ENCODE data around the gene AHI1. TPM values are rescaled to one million over a fixed set of nuclear protein-coding genes. Genes with fewer than 3 reads are reported as not detected.

The AHI1 gene
- total and polyA plus RNA-seq, 8 donors, result 10.6 to 24.8 (median 16.5) TPM

GRCh38 chr6:135311446-135312200 is 185.9 kb downstream of the AHI1 start:
- DNase-seq, result no peak
- H3K4me1 ChIP-seq, result no peaks in the 10 kb centered on the region
- 72 to 83% methylated on average over 4 of the region's 4 CpGs for WGBS, 2 donors
- H3K4me3 ChIP-seq, result no peak overlapping the region
- intact Hi-C loops (cut with DNase I), result no loop called here
- no peak for FAIRE-seq
- H3K36me3 ChIP-seq, result no peaks in the 10 kb centered on the region
- no peak for ATAC-seq
- no peaks in the 10 kb centered on the region for H3K9me3 ChIP-seq
- H3K27me3 ChIP-seq, result no peaks in the 10 kb centered on the region
- H3K27ac ChIP-seq, result no peak overlapping the region
- no peak for TF ChIP-seq CTCF (IDR thresholded peaks at IDR 0.05)

- Histone ChIP-seq H3K4me3 (no peak overlapping the region), H3K9me3 (no peaks in the 10 kb centered on the region), H3K27me3 (no peaks in the 10 kb centered on the region), H3K4me1 (no peaks in the 10 kb centered on the region), H3K27ac (no peak overlapping the region), H3K36me3 (no peaks in the 10 kb centered on the region)
- ATAC-seq (peak in 1 of 4 donors; percentile 23), FAIRE-seq (no peak), DNase-seq (no peak)
- WGBS, 2 donors, result 73 to 92% methylated on average over 1 of the region's 1 CpG
- intact Hi-C loops (cut with DNase I), result no loop called here
- no peak for TF ChIP-seq CTCF (IDR thresholded peaks at IDR 0.05)
Observed at GRCh38 chr6:135310291-135310690, 187.2 kb downstream of the AHI1 start.

GRCh38 chr6:135306740-135307420 is 190.7 kb downstream of the AHI1 start:
- TF ChIP-seq CTCF (IDR thresholded peaks at IDR 0.05), result no peak
- Histone ChIP-seq H3K4me1 (no peaks in the 10 kb centered on the region), H3K27ac (no peak overlapping the region), H3K36me3 (no peaks in the 10 kb centered on the region), H3K4me3 (no peak overlapping the region), H3K27me3 (no peaks in the 10 kb centered on the region), H3K9me3 (no peaks in the 10 kb centered on the region)
- FAIRE-seq (no peak), DNase-seq (no peak), ATAC-seq (peak in 1 of 4 donors; percentile 35)
- intact Hi-C loops (cut with DNase I), result no loop called here
- 91 to 92% methylated on average over 5 of the region's 5 CpGs for WGBS, 2 donors

- DNase-seq, result no peak
- no peaks in the 10 kb centered on the region for H3K4me1 ChIP-seq
- intact Hi-C loops (cut with DNase I), result no loop called here
- H3K27ac ChIP-seq, result no peak overlapping the region
- no peak for FAIRE-seq
- no peaks in the 10 kb centered on the region for H3K36me3 ChIP-seq
- H3K4me3 ChIP-seq, result no peak overlapping the region
- no peak for TF ChIP-seq CTCF (IDR thresholded peaks at IDR 0.05)
- H3K27me3 ChIP-seq, result no peaks in the 10 kb centered on the region
- no peak for ATAC-seq
- no peaks in the 10 kb centered on the region for H3K9me3 ChIP-seq
- WGBS, 2 donors, result 88 to 94% methylated on average over 2 of the region's 2 CpGs
Observed at GRCh38 chr6:135306166-135306565, 191.4 kb downstream of the AHI1 start.

GRCh38 chr6:135305684-135306083 is 191.9 kb downstream of the AHI1 start:
- Histone ChIP-seq H3K27me3 (no peaks in the 10 kb centered on the region), H3K27ac (no peak overlapping the region), H3K9me3 (no peaks in the 10 kb centered on the region), H3K36me3 (no peaks in the 10 kb centered on the region), H3K4me1 (no peaks in the 10 kb centered on the region), H3K4me3 (no peak overlapping the region)
- ATAC-seq, result no peak
- intact Hi-C loops (cut with DNase I), result no loop called here
- WGBS, 2 donors, result 84 to 99% methylated on average over 1 of the region's 1 CpG
- no peak for TF ChIP-seq CTCF (IDR thresholded peaks at IDR 0.05)
- DNase-seq, result no peak
- FAIRE-seq, result no peak
